Measurements from ENCODE around the gene PRG3.

DNA sequence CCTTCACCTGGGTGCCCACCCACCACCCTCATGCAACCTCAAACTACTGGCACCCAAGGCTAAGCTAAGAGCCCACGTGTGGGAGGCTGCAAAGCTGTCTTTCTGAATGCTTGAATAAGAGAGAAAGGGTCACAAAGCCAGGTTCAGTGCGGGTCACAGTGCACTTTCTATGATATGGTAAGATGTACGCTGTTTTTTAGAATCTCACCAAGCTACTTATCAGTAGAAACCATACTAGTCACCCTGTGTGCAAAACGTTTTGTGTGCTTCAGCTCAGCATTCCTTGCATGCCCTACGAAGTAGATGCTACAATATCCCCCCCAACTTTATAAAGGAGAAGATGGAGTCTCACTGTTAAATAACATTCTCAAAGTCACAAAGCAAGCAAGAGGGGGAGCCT is 27.9 kb downstream of the PRG3 start:
- TF ChIP-seq, protein P1, sequence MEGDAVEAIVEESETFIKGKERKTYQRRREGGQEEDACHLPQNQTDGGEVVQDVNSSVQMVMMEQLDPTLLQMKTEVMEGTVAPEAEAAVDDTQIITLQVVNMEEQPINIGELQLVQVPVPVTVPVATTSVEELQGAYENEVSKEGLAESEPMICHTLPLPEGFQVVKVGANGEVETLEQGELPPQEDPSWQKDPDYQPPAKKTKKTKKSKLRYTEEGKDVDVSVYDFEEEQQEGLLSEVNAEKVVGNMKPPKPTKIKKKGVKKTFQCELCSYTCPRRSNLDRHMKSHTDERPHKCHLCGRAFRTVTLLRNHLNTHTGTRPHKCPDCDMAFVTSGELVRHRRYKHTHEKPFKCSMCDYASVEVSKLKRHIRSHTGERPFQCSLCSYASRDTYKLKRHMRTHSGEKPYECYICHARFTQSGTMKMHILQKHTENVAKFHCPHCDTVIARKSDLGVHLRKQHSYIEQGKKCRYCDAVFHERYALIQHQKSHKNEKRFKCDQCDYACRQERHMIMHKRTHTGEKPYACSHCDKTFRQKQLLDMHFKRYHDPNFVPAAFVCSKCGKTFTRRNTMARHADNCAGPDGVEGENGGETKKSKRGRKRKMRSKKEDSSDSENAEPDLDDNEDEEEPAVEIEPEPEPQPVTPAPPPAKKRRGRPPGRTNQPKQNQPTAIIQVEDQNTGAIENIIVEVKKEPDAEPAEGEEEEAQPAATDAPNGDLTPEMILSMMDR (IDR thresholded peaks at IDR 0.05) = no peak
- TF ChIP-seq POLR2A (IDR thresholded peaks at IDR 0.05) = no peak
